OCI-LY7 (cell line): ENCODE data around the gene SCN4A.

Experiments used
- CTCF ChIP-seq: fragments of 200-600 bp; sonication (generic); conservative IDR thresholded peaks from 2 replicates; pipeline ENCODE4 v1.5.1; 2014; ENCODE audit warnings: mild to moderate bottlenecking, antibody characterized with exemption, low read length, moderate library complexity, mixed read lengths
- EZH2phosphoT487 ChIP-seq: fragments of 200-600 bp; sonication (generic); IDR thresholded peaks from 2 replicates; pipeline ENCODE4 v1.6.1; 2018; ENCODE audit warnings: low read depth, borderline replicate concordance, mild to moderate bottlenecking, mixed run types, antibody characterized with exemption, low read length, moderate library complexity, mixed read lengths

GRCh38 chr17:63984651-63985386 lies 12.1 kb upstream of the SCN4A start:
- TF ChIP-seq CTCF, result no peak
- TF ChIP-seq EZH2phosphoT487, result no peak
